Measurements from ENCODE around the gene WDR44. TPM values are rescaled to one million over a fixed set of nuclear protein-coding genes. Genes with fewer than 3 reads are reported as not detected.
"Not testable (repeated sequence)": the region's sequence is repeated elsewhere in the genome, so short reads cannot be mapped to it uniquely, and the experiment has no call there.

The WDR44 gene, protein sequence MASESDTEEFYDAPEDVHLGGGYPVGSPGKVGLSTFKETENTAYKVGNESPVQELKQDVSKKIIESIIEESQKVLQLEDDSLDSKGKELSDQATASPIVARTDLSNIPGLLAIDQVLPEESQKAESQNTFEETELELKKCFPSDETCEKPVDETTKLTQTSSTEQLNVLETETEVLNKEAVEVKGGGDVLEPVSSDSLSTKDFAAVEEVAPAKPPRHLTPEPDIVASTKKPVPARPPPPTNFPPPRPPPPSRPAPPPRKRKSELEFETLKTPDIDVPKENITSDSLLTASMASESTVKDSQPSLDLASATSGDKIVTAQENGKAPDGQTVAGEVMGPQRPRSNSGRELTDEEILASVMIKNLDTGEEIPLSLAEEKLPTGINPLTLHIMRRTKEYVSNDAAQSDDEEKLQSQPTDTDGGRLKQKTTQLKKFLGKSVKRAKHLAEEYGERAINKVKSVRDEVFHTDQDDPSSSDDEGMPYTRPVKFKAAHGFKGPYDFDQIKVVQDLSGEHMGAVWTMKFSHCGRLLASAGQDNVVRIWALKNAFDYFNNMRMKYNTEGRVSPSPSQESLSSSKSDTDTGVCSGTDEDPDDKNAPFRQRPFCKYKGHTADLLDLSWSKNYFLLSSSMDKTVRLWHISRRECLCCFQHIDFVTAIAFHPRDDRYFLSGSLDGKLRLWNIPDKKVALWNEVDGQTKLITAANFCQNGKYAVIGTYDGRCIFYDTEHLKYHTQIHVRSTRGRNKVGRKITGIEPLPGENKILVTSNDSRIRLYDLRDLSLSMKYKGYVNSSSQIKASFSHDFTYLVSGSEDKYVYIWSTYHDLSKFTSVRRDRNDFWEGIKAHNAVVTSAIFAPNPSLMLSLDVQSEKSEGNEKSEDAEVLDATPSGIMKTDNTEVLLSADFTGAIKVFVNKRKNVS
- 11.9 and 12.2 TPM in 2 replicates for total RNA-seq (2012; rRNA removed)

DNA sequence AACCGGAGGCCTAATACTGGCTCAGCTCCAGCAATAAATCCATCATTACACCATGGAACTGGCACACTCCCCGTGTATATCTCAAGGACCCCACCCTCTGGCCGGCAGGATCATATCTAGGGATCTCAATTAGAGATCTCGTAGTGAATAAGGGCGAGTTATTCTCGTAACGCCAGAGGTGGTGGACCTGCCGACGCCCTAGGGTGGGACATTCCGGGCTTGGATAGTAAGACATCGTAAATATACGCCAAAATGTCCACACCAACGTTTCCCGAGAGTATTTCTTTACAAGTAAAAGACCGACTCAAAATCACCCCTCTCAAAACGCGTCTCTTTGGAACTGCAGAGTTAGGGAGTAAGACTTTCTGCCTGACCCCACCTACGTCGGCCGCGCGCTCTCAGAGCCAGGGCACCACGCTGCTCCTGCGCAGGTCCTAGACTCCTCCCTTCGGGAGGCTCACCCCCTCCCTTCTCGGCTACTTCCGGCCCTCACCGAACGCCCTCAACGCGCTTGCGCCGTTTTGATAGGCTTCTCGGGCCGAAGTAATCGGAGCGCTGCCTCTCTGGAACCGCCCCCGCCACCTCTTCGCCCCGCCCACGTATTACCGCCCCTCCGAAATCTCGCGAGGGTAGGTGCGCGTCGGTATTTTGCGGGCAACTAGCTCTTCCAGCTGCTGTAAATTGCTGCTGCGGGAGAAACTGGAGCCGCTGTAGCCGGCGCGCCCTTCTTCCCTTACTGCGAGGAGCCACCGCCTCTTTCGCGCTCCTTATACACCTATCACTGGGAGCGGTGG is at the start of gene WDR44:
WDR44 (plus strand) TSS at position 643 of the 794 bp plus-strand sequence. CDS start 398 bp downstream, outside the sequence.
- Histone ChIP-seq H3K9ac (ENCODE audit: low read depth, low read length) (peak within 1 kb of the TSS; percentile 95), H3K27me3 (ENCODE audit: control insufficient read depth, insufficient read depth, low read length) (no peaks in the 10 kb centered on the region), H3K9me3 (replicated peaks; ENCODE audit: low read length) (no peaks in the 10 kb centered on the region), H3K4me3 (ENCODE audit: low read length) (peak within 1 kb of the TSS; percentile 86), H3K4me1 (ENCODE audit: control insufficient read depth, insufficient read depth, low read length) (peaks cover 15% of the 10 kb centered on the region), H3K4me2 (ENCODE audit: low read length) (peak within 1 kb of the TSS; percentile 83), H3K36me3 (ENCODE audit: insufficient read depth, low read length) (no peaks in the 10 kb centered on the region)

- not testable (repeated sequence) for H3K4me3 ChIP-seq (ENCODE audit: low read length); H3K4me1 ChIP-seq (ENCODE audit: control insufficient read depth, insufficient read depth, low read length); H3K9ac ChIP-seq (ENCODE audit: low read depth, low read length); H3K36me3 ChIP-seq (ENCODE audit: insufficient read depth, low read length); H3K27me3 ChIP-seq (ENCODE audit: control insufficient read depth, insufficient read depth, low read length); H3K4me2 ChIP-seq (ENCODE audit: low read length); H3K9me3 ChIP-seq (replicated peaks; ENCODE audit: low read length)
Measured at GRCh38 chrX:118305827-118306226, 40.1 kb upstream of the WDR44 start.

DNA sequence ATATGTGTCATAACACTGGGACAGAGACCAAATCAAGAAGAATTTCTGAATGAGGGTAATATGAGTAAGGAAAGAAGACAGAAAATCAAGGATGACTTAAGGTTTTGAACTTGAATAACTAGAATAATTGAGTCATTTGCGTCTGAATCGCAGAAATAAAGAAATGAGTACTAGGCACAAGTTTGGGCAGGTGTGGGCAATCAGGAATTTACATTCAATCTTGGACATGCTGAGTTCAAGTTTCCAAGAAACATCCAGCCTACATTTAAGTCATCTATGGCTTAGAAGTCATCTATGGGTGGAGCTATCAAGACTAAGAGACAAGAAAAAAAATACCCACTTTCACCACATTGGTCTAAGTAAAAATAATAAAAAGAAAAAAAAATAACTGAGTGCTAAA is 30.4 kb upstream of the WDR44 start:
- Histone ChIP-seq H3K4me1 (ENCODE audit: control insufficient read depth, insufficient read depth, low read length) (no peaks in the 10 kb centered on the region), H3K9ac (ENCODE audit: low read depth, low read length) (no peak overlapping the region), H3K9me3 (replicated peaks; ENCODE audit: low read length) (no peaks in the 10 kb centered on the region), H3K27me3 (ENCODE audit: control insufficient read depth, insufficient read depth, low read length) (no peaks in the 10 kb centered on the region), H3K4me2 (ENCODE audit: low read length) (no peak overlapping the region), H3K36me3 (ENCODE audit: insufficient read depth, low read length) (no peaks in the 10 kb centered on the region), H3K4me3 (ENCODE audit: low read length) (no peak overlapping the region)

- no peak overlapping the region for H3K4me2 ChIP-seq (ENCODE audit: low read length)
- H3K27me3 ChIP-seq (ENCODE audit: control insufficient read depth, insufficient read depth, low read length): no peaks in the 10 kb centered on the region
- H3K4me3 ChIP-seq (ENCODE audit: low read length): no peak overlapping the region
- H3K9me3 ChIP-seq (replicated peaks; ENCODE audit: low read length): no peaks in the 10 kb centered on the region
- H3K4me1 ChIP-seq (ENCODE audit: control insufficient read depth, insufficient read depth, low read length): no peaks in the 10 kb centered on the region
- no peak overlapping the region for H3K9ac ChIP-seq (ENCODE audit: low read depth, low read length)
- no peaks in the 10 kb centered on the region for H3K36me3 ChIP-seq (ENCODE audit: insufficient read depth, low read length)
Measured at GRCh38 chrX:118324588-118324987, 21.3 kb upstream of the WDR44 start.

- Histone ChIP-seq H3K4me1 (ENCODE audit: control insufficient read depth, insufficient read depth, low read length) (no peaks in the 10 kb centered on the region), H3K36me3 (ENCODE audit: insufficient read depth, low read length) (no peaks in the 10 kb centered on the region), H3K4me2 (ENCODE audit: low read length) (no peak overlapping the region), H3K9me3 (replicated peaks; ENCODE audit: low read length) (no peaks in the 10 kb centered on the region), H3K27me3 (ENCODE audit: control insufficient read depth, insufficient read depth, low read length) (no peaks in the 10 kb centered on the region), H3K9ac (ENCODE audit: low read depth, low read length) (no peak overlapping the region), H3K4me3 (ENCODE audit: low read length) (no peak overlapping the region)
Measured at GRCh38 chrX:118325453-118325852, 20.5 kb upstream of the WDR44 start.

- peaks cover 2% of the 10 kb centered on the region for H3K27me3 ChIP-seq (ENCODE audit: control insufficient read depth, insufficient read depth, low read length)
- H3K36me3 ChIP-seq (ENCODE audit: insufficient read depth, low read length): no peaks in the 10 kb centered on the region
- H3K9ac ChIP-seq (ENCODE audit: low read depth, low read length): no peak overlapping the region
- no peak overlapping the region for H3K4me2 ChIP-seq (ENCODE audit: low read length)
- no peak overlapping the region for H3K4me3 ChIP-seq (ENCODE audit: low read length)
- no peaks in the 10 kb centered on the region for H3K9me3 ChIP-seq (replicated peaks; ENCODE audit: low read length)
- no peaks in the 10 kb centered on the region for H3K4me1 ChIP-seq (ENCODE audit: control insufficient read depth, insufficient read depth, low read length)
Measured at GRCh38 chrX:118329175-118329574, 16.7 kb upstream of the WDR44 start.

DNA sequence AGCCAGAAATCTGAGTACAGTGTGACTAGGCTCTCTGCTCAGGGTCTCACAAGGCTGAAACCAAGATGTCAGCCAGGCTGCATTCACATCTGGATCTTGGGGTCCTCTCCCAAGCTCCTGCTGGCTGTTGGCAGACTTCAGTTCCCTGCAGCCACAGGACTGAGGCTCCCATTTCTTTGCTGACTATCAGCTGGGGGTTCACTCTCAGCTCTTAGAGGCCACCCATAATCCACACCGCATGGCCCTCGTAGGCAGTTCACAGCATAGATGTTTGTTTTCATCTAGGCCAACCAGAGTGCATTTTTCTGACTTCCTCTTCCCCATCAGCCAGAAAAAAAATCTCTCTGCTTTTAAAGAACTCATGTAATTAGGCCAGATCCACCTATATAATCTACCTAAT is 8.2 kb upstream of the WDR44 start:
- H3K36me3 ChIP-seq (ENCODE audit: insufficient read depth, low read length): no peaks in the 10 kb centered on the region
- no peak overlapping the region for H3K4me3 ChIP-seq (ENCODE audit: low read length)
- no peaks in the 10 kb centered on the region for H3K4me1 ChIP-seq (ENCODE audit: control insufficient read depth, insufficient read depth, low read length)
- H3K9me3 ChIP-seq (replicated peaks; ENCODE audit: low read length): no peaks in the 10 kb centered on the region
- no peak overlapping the region for H3K4me2 ChIP-seq (ENCODE audit: low read length)
- H3K27me3 ChIP-seq (ENCODE audit: control insufficient read depth, insufficient read depth, low read length): no peaks in the 10 kb centered on the region
- no peak overlapping the region for H3K9ac ChIP-seq (ENCODE audit: low read depth, low read length)

DNA sequence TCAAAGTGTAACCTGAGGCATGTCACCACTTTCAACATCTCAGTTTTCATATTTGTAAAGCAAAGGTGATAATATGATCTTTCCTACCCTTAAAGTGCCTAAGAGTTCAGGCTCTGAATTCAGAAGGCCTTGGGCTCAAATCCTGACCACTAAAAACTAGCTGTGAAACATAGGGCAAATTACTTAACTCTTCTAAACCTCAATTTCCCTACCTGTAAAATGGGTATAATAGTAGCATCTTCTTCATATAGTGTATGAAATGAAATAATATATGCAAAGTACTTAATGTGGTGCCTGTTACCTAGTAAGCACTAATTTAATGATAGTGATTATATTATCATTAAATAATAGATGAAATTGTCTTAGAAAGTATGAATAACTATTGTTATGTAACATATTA is 7.0 kb upstream of the WDR44 start:
- Histone ChIP-seq H3K9me3 (replicated peaks; ENCODE audit: low read length) (no peaks in the 10 kb centered on the region), H3K36me3 (ENCODE audit: insufficient read depth, low read length) (no peaks in the 10 kb centered on the region), H3K4me1 (ENCODE audit: control insufficient read depth, insufficient read depth, low read length) (no peaks in the 10 kb centered on the region), H3K9ac (ENCODE audit: low read depth, low read length) (no peak overlapping the region), H3K4me2 (ENCODE audit: low read length) (no peak overlapping the region), H3K4me3 (ENCODE audit: low read length) (no peak overlapping the region), H3K27me3 (ENCODE audit: control insufficient read depth, insufficient read depth, low read length) (no peaks in the 10 kb centered on the region)

DNA sequence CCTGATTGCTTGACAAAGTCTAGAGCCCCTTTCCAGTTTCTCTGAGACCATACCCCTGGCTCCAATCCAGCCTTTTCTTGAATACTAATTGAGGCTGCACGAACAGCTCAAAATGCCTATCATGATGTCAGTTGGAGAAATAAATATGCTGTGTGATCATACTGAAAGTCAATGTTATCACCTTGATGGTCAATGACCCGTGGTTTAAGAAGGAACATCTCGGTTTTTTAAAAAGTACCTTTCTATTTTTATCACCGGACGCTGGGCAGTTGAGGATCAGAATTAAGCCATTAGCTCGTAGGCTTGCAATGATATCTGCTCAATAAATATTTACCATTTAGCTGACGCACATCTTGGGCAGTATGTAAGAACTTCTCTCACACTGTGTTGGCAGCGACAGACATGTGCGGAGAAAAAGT is 852 bp upstream of the WDR44 start:
- H3K9ac ChIP-seq (ENCODE audit: low read depth, low read length): peak overlapping the region; percentile 87

DNA sequence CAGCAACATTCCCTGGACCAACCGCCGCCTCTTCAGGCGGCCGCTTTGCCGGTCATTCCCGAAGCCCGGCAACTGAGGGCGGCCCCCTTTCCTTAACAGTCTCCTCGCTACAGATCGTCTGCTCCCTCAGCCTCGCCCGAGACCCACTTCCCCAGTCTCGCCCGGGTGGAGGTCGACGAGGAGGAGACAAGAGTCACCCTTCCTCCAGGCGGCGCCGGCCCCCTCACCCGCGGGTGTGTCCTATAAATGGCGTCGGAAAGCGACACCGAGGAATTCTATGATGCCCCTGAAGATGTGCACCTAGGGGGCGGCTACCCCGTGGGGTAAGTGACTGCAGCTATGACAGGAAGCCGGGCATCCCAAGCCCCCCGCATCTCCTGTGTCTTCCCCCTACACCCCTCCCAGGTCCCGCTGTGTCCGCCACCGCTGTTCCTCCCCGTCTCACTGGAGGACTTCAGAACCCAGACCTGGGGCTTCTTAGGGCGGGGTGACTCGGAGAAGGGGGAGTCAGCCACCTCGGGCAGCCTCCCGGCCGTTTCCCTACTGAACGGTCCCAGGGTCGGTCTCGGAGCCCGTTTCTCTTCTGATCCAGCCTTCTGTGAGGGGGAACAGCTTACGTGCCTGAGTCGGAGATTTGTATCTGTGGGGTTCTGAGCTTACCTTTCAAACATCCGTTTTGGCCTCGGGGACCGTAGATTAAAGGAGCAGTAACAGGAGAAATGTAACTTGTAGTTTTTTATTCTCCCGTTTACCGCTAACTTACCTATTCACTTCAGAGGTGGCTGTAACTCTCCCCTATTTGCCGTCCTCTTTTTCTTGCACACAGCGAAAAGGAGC is 570 bp downstream of the WDR44 start:
- H3K4me2 ChIP-seq (ENCODE audit: low read length): peak overlapping the region; percentile 83
- H3K4me3 ChIP-seq (ENCODE audit: low read length): peak overlapping the region; percentile 86

More for the DNA sequence above, 852 bp upstream of the WDR44 start:
- Histone ChIP-seq H3K27me3 (ENCODE audit: control insufficient read depth, insufficient read depth, low read length) (no peaks in the 10 kb centered on the region), H3K36me3 (ENCODE audit: insufficient read depth, low read length) (no peaks in the 10 kb centered on the region), H3K4me3 (ENCODE audit: low read length) (peak overlapping the region; percentile 65), H3K9me3 (replicated peaks; ENCODE audit: low read length) (no peaks in the 10 kb centered on the region), H3K4me1 (ENCODE audit: control insufficient read depth, insufficient read depth, low read length) (peaks cover 10% of the 10 kb centered on the region), H3K4me2 (ENCODE audit: low read length) (peak overlapping the region; percentile 81)

More for the DNA sequence above, 570 bp downstream of the WDR44 start:
- H3K27me3 ChIP-seq (ENCODE audit: control insufficient read depth, insufficient read depth, low read length): no peaks in the 10 kb centered on the region
- H3K36me3 ChIP-seq (ENCODE audit: insufficient read depth, low read length): no peaks in the 10 kb centered on the region
- peak overlapping the region; percentile 95 for H3K9ac ChIP-seq (ENCODE audit: low read depth, low read length)
- H3K4me1 ChIP-seq (ENCODE audit: control insufficient read depth, insufficient read depth, low read length): peaks cover 21% of the 10 kb centered on the region
- no peaks in the 10 kb centered on the region for H3K9me3 ChIP-seq (replicated peaks; ENCODE audit: low read length)
